Transverse colon (tissue), 4 donors: ENCODE measurements around the gene IP6K3.

ENCODE experiments used
- CTCF ChIP-seq, 5 experiments: fragments of 200-600 bp in 3 of 5; fragments of 450-650 bp in 2 of 5; sonication (generic) in 3 of 5; IDR thresholded peaks; 1 replicate in 2 of 5; 2 replicates in 3 of 5; pipeline ENCODE4 v1.5.1; 2016 to 2017; ENCODE audit warnings: antibody characterized with exemption in 5 of 5, inconsistent platforms in 3 of 5, mild to moderate bottlenecking in 2 of 5, moderate library complexity in 1 of 5
- EP300 ChIP-seq: sonication (generic); formaldehyde crosslinking; IDR thresholded peaks from one replicate; pipeline ENCODE4 v1.6.1; 2017; ENCODE audit warnings: antibody characterized with exemption, low read depth
- POLR2A ChIP-seq: fragments of 450-650 bp; IDR thresholded peaks from one replicate; pipeline ENCODE4 v1.6.1; 2016; ENCODE audit warnings: antibody characterized with exemption, mild to moderate bottlenecking, moderate library complexity
- POLR2AphosphoS5 ChIP-seq, 3 donors: sonication (generic); formaldehyde crosslinking; IDR thresholded peaks; one replicate each; pipeline ENCODE4 v1.6.1; 2016; ENCODE audit warnings: antibody characterized with exemption in 3 of 3

GRCh38 chr6:33791620-33792019, 44.9 kb upstream of the IP6K3 start:
- no peak for TF ChIP-seq CTCF (IDR thresholded peaks at IDR 0.05)
- TF ChIP-seq POLR2A: no peak
- TF ChIP-seq EP300: no peak
- TF ChIP-seq POLR2AphosphoS5 (IDR thresholded peaks at IDR 0.05): no peak
